ENCODE measurements around the gene PACS1. TPM values are rescaled to one million over a fixed set of nuclear protein-coding genes. Genes with fewer than 3 reads are reported as not detected.
A peak's percentile ranks its signal among the peaks of the same experiment; 100 is the strongest.

Gene PACS1
- total RNA-seq, 3 donors from 2014 or later (not counting 1 experiment from before 2014, with no cell fraction given) = 176 to 204 (median 186) TPM

GRCh38 chr11:66230978-66231377 is 160.9 kb downstream of the PACS1 start:
- Histone ChIP-seq H3K36me3 (ENCODE audit: control insufficient read depth, insufficient read depth, low read length) (peaks cover 85% of the 10 kb centered on the region), H3K4me1 (ENCODE audit: control insufficient read depth, insufficient read depth, low read length) (no peaks in the 10 kb centered on the region), H3K4me3 (ENCODE audit: low read length) (no peak overlapping the region), H3K9me3 (ENCODE audit: control insufficient read depth, insufficient read depth, low read length) (no peaks in the 10 kb centered on the region), H3K27me3 (ENCODE audit: control insufficient read depth, insufficient read depth, low read length) (no peaks in the 10 kb centered on the region), H3K27ac (ENCODE audit: low read length) (no peak overlapping the region)
- H3K27ac Mint-ChIP-seq = no peak overlapping the region
- WGBS (ENCODE audit: insufficient coverage) = 94% methylated on average over 14 of the region's 14 CpGs
- intact Hi-C loops (cut with micrococcal nuclease) = no loop called here
- DNase-seq = no peak
- H3K4me1 Mint-ChIP-seq = no peaks in the 10 kb centered on the region
- no peak overlapping the region for H3K4me3 Mint-ChIP-seq
- TF ChIP-seq CTCF (IDR thresholded peaks at IDR 0.05) = no peak
- H3K27me3 Mint-ChIP-seq (ENCODE audit: low read depth in 2 of 2) = no peaks in the 10 kb centered on the region
- peaks cover 13% of the 10 kb centered on the region for H3K36me3 Mint-ChIP-seq
- no peaks in the 10 kb centered on the region for H3K9me3 Mint-ChIP-seq
- no peak for ATAC-seq

GRCh38 chr11:66231561-66231960 is 161.5 kb downstream of the PACS1 start:
- H3K9me3 ChIP-seq (ENCODE audit: control insufficient read depth, insufficient read depth, low read length) = no peaks in the 10 kb centered on the region
- intact Hi-C loops (cut with micrococcal nuclease) = no loop called here
- DNase-seq (no peak), ATAC-seq (no peak)
- no peak overlapping the region for H3K27ac ChIP-seq (ENCODE audit: low read length)
- no peak overlapping the region for H3K27ac Mint-ChIP-seq
- no peak overlapping the region for H3K4me3 Mint-ChIP-seq
- peaks cover 13% of the 10 kb centered on the region for H3K36me3 Mint-ChIP-seq
- no peaks in the 10 kb centered on the region for H3K27me3 ChIP-seq (ENCODE audit: control insufficient read depth, insufficient read depth, low read length)
- no peak for TF ChIP-seq CTCF (IDR thresholded peaks at IDR 0.05)
- no peak overlapping the region for H3K4me3 ChIP-seq (ENCODE audit: low read length)
- no peaks in the 10 kb centered on the region for H3K9me3 Mint-ChIP-seq
- H3K4me1 Mint-ChIP-seq = no peaks in the 10 kb centered on the region
- H3K4me1 ChIP-seq (ENCODE audit: control insufficient read depth, insufficient read depth, low read length) = peaks cover 2% of the 10 kb centered on the region
- 94% methylated on average over 7 of the region's 7 CpGs for WGBS (ENCODE audit: insufficient coverage)
- no peaks in the 10 kb centered on the region for H3K27me3 Mint-ChIP-seq (ENCODE audit: low read depth in 2 of 2)
- peaks cover 88% of the 10 kb centered on the region for H3K36me3 ChIP-seq (ENCODE audit: control insufficient read depth, insufficient read depth, low read length)

- H3K4me3 ChIP-seq (ENCODE audit: low read length) = no peak overlapping the region
- Mint-ChIP-seq H3K27me3 (ENCODE audit: low read depth in 2 of 2) (no peaks in the 10 kb centered on the region), H3K4me1 (peaks cover 9% of the 10 kb centered on the region in 2 donors), H3K36me3 (peaks cover 13% of the 10 kb centered on the region), H3K4me3 (no peak overlapping the region), H3K9me3 (no peaks in the 10 kb centered on the region), H3K27ac (peak overlapping the region in 1 of 2 donors; percentile 36)
- DNase-seq (no peak), ATAC-seq (no peak)
- peaks cover 80% of the 10 kb centered on the region for H3K36me3 ChIP-seq (ENCODE audit: control insufficient read depth, insufficient read depth, low read length)
- H3K27me3 ChIP-seq (ENCODE audit: control insufficient read depth, insufficient read depth, low read length) = no peaks in the 10 kb centered on the region
- TF ChIP-seq CTCF (IDR thresholded peaks at IDR 0.05) = no peak
- H3K9me3 ChIP-seq (ENCODE audit: control insufficient read depth, insufficient read depth, low read length) = no peaks in the 10 kb centered on the region
- H3K4me1 ChIP-seq (ENCODE audit: control insufficient read depth, insufficient read depth, low read length) = peaks cover 14% of the 10 kb centered on the region
- intact Hi-C loops (cut with micrococcal nuclease) = loop anchor here (2.0 kb wide), 1 partner anchor 16 kb away; no protein-coding TSS in a partner anchor
- no peak overlapping the region for H3K27ac ChIP-seq (ENCODE audit: low read length)
- 97% methylated on average over 11 of the region's 11 CpGs for WGBS (ENCODE audit: insufficient coverage)
These were observed 162.7 kb downstream of the PACS1 start for GRCh38 chr11:66232769-66233168.

- H3K4me3 Mint-ChIP-seq = no peak overlapping the region
- H3K4me1 Mint-ChIP-seq = peaks cover 14% of the 10 kb centered on the region in 2 donors
- no peak for DNase-seq
- Histone ChIP-seq H3K27ac (ENCODE audit: low read length) (no peak overlapping the region), H3K4me3 (ENCODE audit: low read length) (no peak overlapping the region), H3K36me3 (ENCODE audit: control insufficient read depth, insufficient read depth, low read length) (peaks cover 78% of the 10 kb centered on the region), H3K27me3 (ENCODE audit: control insufficient read depth, insufficient read depth, low read length) (no peaks in the 10 kb centered on the region), H3K4me1 (ENCODE audit: control insufficient read depth, insufficient read depth, low read length) (peaks cover 19% of the 10 kb centered on the region), H3K9me3 (ENCODE audit: control insufficient read depth, insufficient read depth, low read length) (no peaks in the 10 kb centered on the region)
- TF ChIP-seq CTCF (IDR thresholded peaks at IDR 0.05) = no peak
- peak overlapping the region in 1 of 2 donors; percentile 36 for H3K27ac Mint-ChIP-seq
- ATAC-seq = no peak
- intact Hi-C loops (cut with micrococcal nuclease) = loop anchor here (2.0 kb wide), 1 partner anchor 16 kb away; no protein-coding TSS in a partner anchor
- H3K9me3 Mint-ChIP-seq = no peaks in the 10 kb centered on the region
- H3K27me3 Mint-ChIP-seq (ENCODE audit: low read depth in 2 of 2) = no peaks in the 10 kb centered on the region
- WGBS (ENCODE audit: insufficient coverage) = over 99% methylated on average over 5 of the region's 5 CpGs
- H3K36me3 Mint-ChIP-seq = peaks cover 13% of the 10 kb centered on the region
These were observed 163.2 kb downstream of the PACS1 start for GRCh38 chr11:66233301-66233700.
